Measurements from ENCODE around the gene EYA2. TPM values are rescaled to one million over a fixed set of nuclear protein-coding genes. Genes with fewer than 3 reads are reported as not detected.

EYA2 gene
- total RNA-seq, 4 donors from 2014 or later = 9.9 to 20.1 (median 13.8) TPM

DNA sequence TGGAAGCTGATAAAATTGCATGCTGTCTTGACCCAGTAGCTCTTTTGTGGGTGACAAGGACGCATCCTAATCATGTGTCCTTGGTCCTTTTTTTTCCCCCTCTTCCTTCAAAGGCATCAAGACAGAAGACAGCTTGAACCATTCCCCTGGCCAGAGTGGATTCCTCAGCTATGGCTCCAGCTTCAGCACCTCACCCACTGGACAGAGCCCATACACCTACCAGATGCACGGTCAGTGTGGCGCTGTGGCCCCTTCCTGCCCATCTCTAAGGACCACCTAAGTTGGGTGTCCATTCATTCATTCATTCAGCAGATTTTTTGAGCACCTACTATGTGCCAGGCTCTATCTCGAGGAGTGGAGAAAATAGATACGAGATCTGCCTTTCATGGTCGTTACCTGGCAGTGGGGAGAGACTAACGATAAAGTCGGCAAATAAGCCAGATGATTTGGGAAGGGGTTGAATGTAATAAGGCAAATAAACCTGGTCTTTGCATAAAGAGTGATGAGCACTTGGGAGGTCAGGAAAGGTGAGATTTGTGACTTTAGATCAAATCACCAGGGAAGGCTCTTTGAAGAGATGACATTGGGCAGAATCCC is 121.5 kb downstream of the EYA2 start:
- H3K4me1 ChIP-seq = peaks cover 12 to 22% of the 10 kb centered on the region in 2 donors
- no peak overlapping the region for H3K4me3 ChIP-seq (replicated peaks in 1 of 3)
- no peaks in the 10 kb centered on the region for H3K27me3 ChIP-seq
- DNase-seq = no peak
- no peak for TF ChIP-seq POLR2A (IDR thresholded peaks at IDR 0.05)
- no peak for TF ChIP-seq CTCF (IDR thresholded peaks at IDR 0.05)
- WGBS, 2 donors = 83 to 89% methylated on average over 8 of the region's 8 CpGs
- no peak overlapping the region for H3K27ac ChIP-seq
- H3K36me3 ChIP-seq = no peaks in the 10 kb centered on the region
- intact Hi-C loops (cut with DNase I) = no loop called here
- H3K9me3 ChIP-seq = no peaks in the 10 kb centered on the region

GRCh38 chr20:47018381-47018780 is 123.7 kb downstream of the EYA2 start:
- intact Hi-C loops (cut with DNase I) = no loop called here
- no peaks in the 10 kb centered on the region for H3K36me3 ChIP-seq
- peak overlapping the region; percentile 77 to 87 (median 78) for H3K27ac ChIP-seq
- WGBS, 2 donors = 73 to 80% methylated on average over 11 of the region's 11 CpGs
- DNase-seq = no peak
- TF ChIP-seq CTCF (IDR thresholded peaks at IDR 0.05) = no peak
- TF ChIP-seq POLR2A (IDR thresholded peaks at IDR 0.05) = no peak
- peaks cover 13 to 24% of the 10 kb centered on the region in 2 donors for H3K4me1 ChIP-seq
- no peaks in the 10 kb centered on the region for H3K9me3 ChIP-seq
- no peaks in the 10 kb centered on the region for H3K27me3 ChIP-seq
- no peak overlapping the region for H3K4me3 ChIP-seq (replicated peaks in 1 of 3)

- no peak for TF ChIP-seq CTCF (IDR thresholded peaks at IDR 0.05)
- TF ChIP-seq POLR2A (IDR thresholded peaks at IDR 0.05) = peak in 1 of 2 donors; percentile 18
- peak overlapping the region; percentile 77 to 87 (median 78) for H3K27ac ChIP-seq
- no peaks in the 10 kb centered on the region for H3K9me3 ChIP-seq
- peak; percentile 83 to 84 for DNase-seq
- H3K36me3 ChIP-seq = no peaks in the 10 kb centered on the region
- peaks cover 22 to 33% of the 10 kb centered on the region in 2 donors for H3K4me1 ChIP-seq
- intact Hi-C loops (cut with DNase I) = no loop called here
- no peak overlapping the region for H3K4me3 ChIP-seq (replicated peaks in 1 of 3)
- H3K27me3 ChIP-seq = no peaks in the 10 kb centered on the region
- WGBS, 2 donors = 7% methylated on average over 7 of the region's 7 CpGs
Observed at GRCh38 chr20:47019121-47019824, 124.6 kb downstream of the EYA2 start.

DNA sequence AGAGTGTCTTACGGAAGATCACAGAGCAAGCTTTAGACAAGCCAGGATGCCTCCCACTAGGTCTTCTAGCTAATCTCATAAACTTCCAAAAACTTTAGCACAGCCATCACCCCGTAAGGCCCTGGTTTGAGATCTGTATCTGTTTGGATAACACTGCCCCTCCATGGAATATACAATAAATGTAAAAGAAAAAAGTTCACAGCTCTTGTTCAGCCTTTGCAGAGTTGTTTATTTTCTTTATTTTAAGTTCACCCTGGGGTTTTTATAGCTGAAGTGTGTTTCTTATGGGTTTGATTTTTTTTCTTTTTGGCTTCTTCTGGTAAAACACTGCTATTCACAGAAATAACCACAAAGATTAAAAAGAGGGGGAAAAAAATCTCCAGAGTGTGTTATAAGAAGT is 125.6 kb downstream of the EYA2 start:
- no peak overlapping the region for H3K4me3 ChIP-seq (replicated peaks in 1 of 3)
- H3K27ac ChIP-seq = peak overlapping the region; percentile 77 to 87 (median 78)
- 73 to 81% methylated on average over 2 of the region's 2 CpGs for WGBS, 2 donors
- H3K27me3 ChIP-seq = no peaks in the 10 kb centered on the region
- intact Hi-C loops (cut with DNase I) = no loop called here
- H3K4me1 ChIP-seq = peaks cover 30 to 43% of the 10 kb centered on the region in 2 donors
- no peaks in the 10 kb centered on the region for H3K9me3 ChIP-seq
- no peak for DNase-seq
- no peaks in the 10 kb centered on the region for H3K36me3 ChIP-seq
- no peak for TF ChIP-seq CTCF (IDR thresholded peaks at IDR 0.05)

- Histone ChIP-seq H3K4me3 (replicated peaks in 1 of 3) (no peak overlapping the region), H3K36me3 (no peaks in the 10 kb centered on the region), H3K27ac (no peak overlapping the region), H3K27me3 (no peaks in the 10 kb centered on the region), H3K9me3 (no peaks in the 10 kb centered on the region), H3K4me1 (peaks cover 35 to 53% of the 10 kb centered on the region in 2 donors)
- WGBS, 2 donors = 85 to 94% methylated on average over 4 of the region's 4 CpGs
- intact Hi-C loops (cut with DNase I) = no loop called here
- no peak for TF ChIP-seq CTCF (IDR thresholded peaks at IDR 0.05)
- no peak for TF ChIP-seq POLR2A (IDR thresholded peaks at IDR 0.05)
- DNase-seq = no peak
Observed at GRCh38 chr20:47021850-47022249, 127.2 kb downstream of the EYA2 start.
